Frontal cortex (tissue), 4 donors: ENCODE data around the gene SKIDA1. TPM values are rescaled to one million over a fixed set of nuclear protein-coding genes. Genes with fewer than 3 reads are reported as not detected.

Experiments used
- DNase-seq, 2 donors: peaks; one replicate each; pipeline ENCODE4 v3.0.0; 2012; ENCODE audit warnings: low spot score in 2 of 2
- FAIRE-seq: peaks from 2 replicates; lab custom pipeline; 2012; peaks lifted over from hg19 to GRCh38; lab: Jason Lieb, UNC
- total RNA-seq: library from RNA; depleted of rRNA; stranded (reverse); fragments of >200 nt; gene quantifications from one replicate; pipeline ENCODE4 v1.2.3, GENCODE V29; 2014
- donor health status: control.
- donor health status: control.
- donor health status: control.

SKIDA1 gene
- total RNA-seq, 1 donor from 2014 or later = 11.0 TPM

GRCh38 chr10:21505711-21506278 is 19.7 kb downstream of the SKIDA1 start:
- no peak for FAIRE-seq
- DNase-seq = peak in 1 of 2 donors; percentile 5

- DNase-seq (peak in 1 of 2 donors; percentile 6), FAIRE-seq (no peak)
These were observed 21.9 kb downstream of the SKIDA1 start for GRCh38 chr10:21503542-21503941.

- no peak for FAIRE-seq
- DNase-seq = no peak
These were observed 23.1 kb downstream of the SKIDA1 start for GRCh38 chr10:21502348-21502740.

DNA sequence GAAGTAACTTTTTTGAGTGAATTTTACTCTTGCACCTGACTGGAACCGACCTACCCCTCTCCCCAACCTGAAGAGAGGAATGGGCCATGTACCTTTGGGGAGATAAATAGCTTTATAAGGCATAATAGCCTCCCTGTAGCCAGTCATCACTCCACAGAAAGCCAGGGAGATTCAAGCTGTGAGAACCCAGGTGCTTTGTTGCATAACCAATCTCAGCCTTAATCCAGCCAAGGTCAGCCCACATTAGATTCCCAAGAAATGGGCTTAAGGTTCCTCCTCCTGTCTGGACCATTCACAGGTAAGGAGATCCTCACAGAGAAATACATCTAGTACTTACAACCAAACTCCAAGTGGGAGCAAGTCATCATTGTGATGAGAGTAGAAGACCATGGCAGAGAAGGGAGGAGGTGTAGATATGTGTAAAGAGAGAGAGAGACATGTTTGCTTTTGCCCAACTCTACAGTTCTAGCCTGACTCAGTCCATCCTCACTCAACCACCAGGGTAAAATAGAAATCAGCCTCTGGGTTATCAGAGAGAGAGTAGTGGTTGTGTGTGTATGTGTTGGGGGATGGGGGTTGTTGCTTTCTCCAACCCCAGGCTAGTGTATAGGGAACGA is 23.6 kb downstream of the SKIDA1 start:
- FAIRE-seq (no peak), DNase-seq (peak in 1 of 2 donors; percentile 6)

DNA sequence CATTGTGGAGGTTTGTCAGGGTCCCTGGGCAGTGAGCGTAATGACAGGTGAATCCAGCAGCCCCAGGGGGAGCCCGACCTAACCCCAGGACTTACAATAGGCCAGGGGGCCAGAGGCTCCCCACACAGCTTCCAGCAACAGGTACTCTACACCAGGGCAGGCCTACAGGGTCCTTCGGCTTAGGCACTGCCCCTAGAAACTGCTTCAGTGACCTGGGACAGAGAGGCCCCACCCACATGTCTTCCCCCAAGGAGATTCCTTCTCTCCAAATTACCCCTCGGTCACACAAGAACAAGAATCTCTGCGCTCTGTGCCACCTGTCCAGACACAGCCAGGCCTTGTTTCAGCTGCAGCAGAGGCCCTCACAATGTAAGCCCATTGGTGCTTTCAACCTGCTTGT is 24.4 kb downstream of the SKIDA1 start:
- DNase-seq (peak in 1 of 2 donors; percentile 11), FAIRE-seq (no peak)

GRCh38 chr10:21500578-21500910 is 24.9 kb downstream of the SKIDA1 start:
- FAIRE-seq = no peak
- peak in 1 of 2 donors; percentile 5 for DNase-seq

GRCh38 chr10:21499701-21500577 is 25.5 kb downstream of the SKIDA1 start:
- DNase-seq (peak in 1 of 2 donors; percentile 19), FAIRE-seq (no peak)

DNA sequence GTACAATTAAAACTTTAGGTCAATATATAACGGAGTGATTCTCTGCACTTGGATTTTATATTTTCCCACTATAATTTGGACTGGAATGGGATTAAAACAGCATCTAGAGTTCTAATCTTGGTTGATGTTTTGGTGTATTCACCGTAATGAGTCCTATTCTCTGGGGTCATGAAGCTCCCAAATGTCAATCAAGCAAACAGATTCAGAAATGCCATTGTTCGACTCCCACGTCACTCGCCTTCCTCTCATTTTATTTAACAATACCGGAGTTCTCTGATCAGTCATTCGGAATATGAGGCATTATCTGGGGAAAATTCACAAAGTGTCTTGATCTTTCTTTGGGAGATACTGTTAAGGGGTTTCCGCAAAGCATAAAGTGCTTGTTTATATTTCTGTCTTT is 26.5 kb downstream of the SKIDA1 start:
- DNase-seq = peak in 1 of 2 donors; percentile 26
- no peak for FAIRE-seq

GRCh38 chr10:21498377-21498776 is 27.1 kb downstream of the SKIDA1 start:
- DNase-seq (peak in 1 of 2 donors; percentile 17), FAIRE-seq (no peak)

DNA sequence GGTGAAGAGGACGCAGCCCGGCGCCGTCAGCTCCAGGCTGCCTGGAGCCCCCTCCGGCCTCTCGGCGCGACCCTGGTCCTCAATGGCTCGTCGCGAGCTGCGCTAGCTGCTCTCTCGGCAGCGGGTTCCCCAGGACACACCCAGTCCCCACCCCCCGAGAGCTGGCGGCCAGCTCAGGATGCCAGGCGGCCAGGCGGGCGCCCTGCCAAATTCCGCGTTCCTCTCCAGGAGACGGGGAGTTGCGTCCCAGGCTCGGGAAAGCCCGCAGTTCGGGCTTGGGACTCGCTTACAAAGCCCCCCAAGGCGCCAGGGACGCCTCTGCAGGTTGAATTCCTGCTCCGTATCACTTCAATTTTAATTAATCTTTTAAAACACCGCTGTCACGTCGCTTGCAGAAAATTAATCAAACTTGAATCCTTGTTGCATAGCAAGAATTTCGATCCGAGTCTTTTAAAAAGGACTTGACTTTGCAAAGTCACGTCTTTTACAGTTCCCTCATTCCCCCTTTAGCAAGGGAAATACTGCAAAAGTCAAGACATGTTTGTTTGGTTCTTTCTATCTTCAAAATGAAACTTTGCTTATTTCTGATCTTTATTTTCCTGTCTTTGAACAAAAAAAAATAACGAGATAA is 28.2 kb downstream of the SKIDA1 start:
- peak; percentile 83 to 85 for DNase-seq

DNA sequence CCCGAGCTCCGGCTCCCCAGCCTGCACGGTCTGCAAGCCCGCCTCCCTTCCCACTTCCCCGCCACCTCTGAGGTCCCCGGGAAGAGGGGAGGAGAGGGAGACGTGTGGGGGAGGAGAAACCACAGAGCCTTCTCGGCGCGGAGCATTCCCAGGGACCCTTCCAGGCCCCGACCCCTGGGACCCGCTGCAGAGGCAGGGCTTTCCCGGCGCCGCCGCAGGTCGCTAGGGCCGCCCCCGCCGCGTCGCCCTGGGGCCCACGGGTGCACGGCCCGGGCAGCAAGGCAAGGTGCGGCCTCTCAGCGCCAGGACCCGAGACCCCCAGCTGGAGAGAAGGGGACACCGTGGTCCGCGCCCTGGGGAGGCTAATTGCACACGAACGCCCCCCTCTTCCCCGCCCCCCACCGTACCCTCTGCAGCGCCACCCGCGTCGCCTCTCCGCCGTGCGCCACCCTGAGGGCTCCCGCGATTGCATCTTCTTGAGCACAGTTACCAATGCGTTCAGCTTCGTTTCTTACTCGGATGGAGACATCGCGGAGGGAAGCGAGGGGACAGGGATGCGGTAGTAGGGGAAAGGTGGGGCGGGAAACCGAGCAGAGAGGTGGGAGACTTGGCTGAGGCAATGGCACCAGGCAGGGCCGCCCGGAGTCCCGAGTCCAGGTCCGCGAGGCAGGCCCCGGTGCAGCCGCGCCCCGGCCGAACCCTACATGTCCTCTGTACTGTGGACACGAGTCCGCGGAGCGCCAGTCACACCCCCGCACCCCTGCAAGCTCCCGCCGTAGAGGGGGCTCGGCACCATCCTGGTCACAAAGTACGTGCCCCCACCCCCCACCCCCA is 28.9 kb downstream of the SKIDA1 start:
- FAIRE-seq (no peak), DNase-seq (peak; percentile 70 to 82)

More for the DNA sequence above, 28.2 kb downstream of the SKIDA1 start:
- no peak for FAIRE-seq

- FAIRE-seq = no peak
- peak; percentile 93 to 94 for DNase-seq
These were observed 29.6 kb downstream of the SKIDA1 start for GRCh38 chr10:21495752-21496342.

DNA sequence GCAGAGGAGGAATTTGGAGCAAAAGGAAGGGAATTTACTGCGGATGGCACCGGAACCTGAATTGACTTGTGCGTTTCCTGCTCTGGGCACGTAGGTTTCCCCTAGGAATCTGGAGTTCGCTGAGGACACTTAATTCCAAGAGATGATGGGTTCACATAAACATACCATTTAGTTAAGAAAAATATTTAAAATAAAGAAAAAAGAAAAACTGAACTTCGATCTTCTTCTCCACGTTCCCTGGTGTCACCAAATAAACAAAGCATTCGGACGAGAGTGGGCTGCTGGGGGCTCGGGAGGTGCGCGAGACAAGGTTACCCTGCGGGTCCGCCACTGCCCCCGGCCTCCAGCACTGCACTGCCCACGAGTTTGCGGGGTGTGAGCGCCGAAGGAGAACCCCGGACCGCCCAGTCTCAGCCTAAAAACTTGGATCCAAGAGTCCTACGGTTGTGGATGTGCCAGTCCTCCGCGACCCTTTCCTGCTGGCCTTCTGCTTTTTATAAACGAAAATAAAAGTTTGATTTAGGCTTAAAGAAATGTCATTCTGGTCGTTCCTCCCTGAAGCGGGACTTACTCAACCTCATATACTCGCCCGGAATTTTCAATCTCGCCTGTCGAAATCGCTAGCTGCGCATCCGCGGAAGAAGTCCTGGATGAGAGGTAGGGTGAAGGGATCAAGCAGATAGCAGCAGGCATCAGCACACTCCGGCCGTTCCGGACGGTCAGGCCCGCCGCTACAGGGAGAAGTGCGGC is 30.3 kb downstream of the SKIDA1 start:
- FAIRE-seq (no peak), DNase-seq (peak in 1 of 2 donors; percentile 40)

DNA sequence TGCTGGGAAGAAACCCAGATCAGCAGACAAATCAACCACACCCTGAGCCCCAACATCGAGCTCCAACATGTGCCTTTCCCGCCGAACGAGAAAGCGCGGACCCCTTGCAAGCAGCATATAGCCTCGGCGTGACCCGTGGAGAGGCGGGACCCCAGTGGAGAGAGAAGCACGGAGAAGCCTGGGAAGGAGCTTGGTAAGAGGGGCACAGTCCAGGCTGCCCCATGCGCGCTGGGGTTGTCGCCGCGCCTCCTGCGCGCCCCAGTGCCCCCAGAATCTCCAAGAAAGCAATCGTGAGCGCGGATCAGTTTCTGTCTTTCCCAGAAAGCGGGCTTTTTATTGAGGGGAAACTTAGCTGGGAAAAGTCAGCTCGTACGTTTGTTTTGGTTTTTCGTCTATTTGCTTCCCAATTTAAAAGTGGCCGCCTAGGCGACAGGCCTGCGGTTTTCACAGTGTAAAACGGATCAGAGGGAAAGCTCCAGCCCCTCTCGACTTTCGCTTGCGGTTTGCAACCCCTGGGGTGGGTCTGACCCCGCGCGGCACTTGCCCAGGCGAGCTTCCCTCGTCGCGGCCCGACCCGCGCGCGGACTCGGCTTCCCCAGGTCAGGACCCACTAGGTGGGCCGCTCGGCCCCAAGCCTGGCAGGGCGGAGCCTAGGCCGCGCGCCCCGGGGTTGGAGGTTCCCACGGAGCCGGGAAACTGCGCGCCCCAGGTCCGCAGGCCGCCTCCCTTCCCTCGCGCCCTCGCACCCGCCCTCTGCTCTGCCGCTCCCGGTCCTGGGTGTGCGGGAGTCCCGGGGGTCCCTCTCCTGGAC is 31.1 kb downstream of the SKIDA1 start:
- FAIRE-seq = no peak

DNA sequence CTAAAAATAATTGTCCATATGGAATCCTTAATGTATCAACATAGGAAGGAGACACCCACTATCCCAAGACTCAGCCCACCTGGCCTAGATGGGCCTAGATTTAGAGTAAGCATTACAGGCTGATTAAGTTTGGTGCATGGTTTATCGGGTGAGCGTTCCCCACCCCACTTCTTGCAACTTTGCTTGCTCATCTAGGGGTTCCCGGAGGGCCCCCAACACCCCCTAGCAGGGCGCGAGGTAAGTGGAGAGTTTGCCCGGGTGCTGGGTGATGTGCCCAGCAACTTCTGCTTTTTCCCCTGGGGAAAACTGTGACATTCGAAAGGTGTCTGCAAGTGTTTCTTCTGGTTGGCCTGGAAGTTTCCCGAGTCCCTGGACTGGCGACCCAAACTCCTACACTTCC is 31.7 kb downstream of the SKIDA1 start:
- FAIRE-seq (no peak), DNase-seq (peak; percentile 5 to 15)

More for the DNA sequence above, 31.1 kb downstream of the SKIDA1 start:
- DNase-seq = peak; percentile 2 to 41

DNA sequence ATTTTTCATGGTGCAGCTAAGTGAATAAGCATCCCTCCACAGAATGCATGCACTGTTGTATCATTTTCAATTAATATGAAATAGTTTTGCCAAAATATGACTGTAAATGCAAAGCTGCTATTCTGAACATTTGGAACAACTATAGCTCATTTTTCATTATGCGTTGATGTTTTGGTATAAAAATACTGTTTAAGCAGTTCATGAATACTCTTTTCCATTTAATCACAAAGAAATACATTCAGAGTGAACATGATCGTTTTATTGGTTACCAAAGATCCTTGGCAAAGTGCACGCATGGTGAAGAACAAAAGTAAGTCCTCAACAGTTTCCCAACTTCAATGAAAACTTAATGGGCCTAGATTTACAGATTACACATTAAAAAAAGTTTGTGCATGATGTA is 33.1 kb downstream of the SKIDA1 start:
- FAIRE-seq = no peak
- peak in 1 of 2 donors; percentile 10 for DNase-seq

DNA sequence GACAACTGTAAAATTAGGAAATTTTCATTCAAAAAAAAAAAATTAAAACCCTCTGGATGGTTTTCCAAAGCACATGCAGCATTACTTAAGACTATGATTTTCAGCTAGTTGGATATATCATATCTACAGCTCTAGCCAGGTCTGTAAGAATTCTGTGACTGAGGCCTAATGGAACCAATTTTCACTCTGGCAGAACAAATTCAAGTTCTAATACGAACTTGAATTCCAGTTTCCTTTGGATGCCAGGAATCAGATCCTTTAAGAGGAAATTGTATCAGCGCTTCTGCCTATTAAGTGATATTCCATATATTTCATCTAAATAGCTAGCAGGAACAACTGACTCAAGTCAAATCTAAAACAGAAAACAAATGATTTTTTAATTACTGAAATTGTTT is 34.8 kb downstream of the SKIDA1 start:
- FAIRE-seq = no peak
- DNase-seq = no peak
